Spleen (tissue), 7 donors: Measurements from ENCODE around the gene C16orf89.

Source experiments
- CTCF ChIP-seq, 11 experiments: fragments of 200-600 bp in 7 of 11; fragments of 450-650 bp in 4 of 11; sonication (generic) in 4 of 11; IDR thresholded peaks in 8 of 11; conservative IDR thresholded peaks in 3 of 11; 1 replicate in 7 of 11; 2 replicates in 4 of 11; pipeline versions ENCODE4 v1.4.0 to v1.8.0; 2016 to 2021; ENCODE audit warnings: antibody characterized with exemption in 11 of 11, inconsistent platforms in 4 of 11, mild to moderate bottlenecking in 1 of 11
- POLR2A ChIP-seq, 3 donors: fragments of 450-650 bp; IDR thresholded peaks; one replicate each; pipeline ENCODE4 v1.5.1; 2017; ENCODE audit warnings: antibody characterized with exemption in 3 of 3, mild to moderate bottlenecking in 1 of 3
- donor health status: DM: no; HTN: no; CAD: no; lungs with moderate emphysema.
- donor health status: DM: no; HTN: no; CAD: no.
- donor health status: DM: no; HTN: no; CAD: no.

- no peak for TF ChIP-seq CTCF (IDR thresholded peaks at IDR 0.05 in 8 of 11, conservative IDR thresholded peaks at IDR 0.05 in 3 of 11)
- no peak for TF ChIP-seq POLR2A (IDR thresholded peaks at IDR 0.05)
These were observed 29.3 kb downstream of the C16orf89 start for GRCh38 chr16:5036228-5037156.
